ENCODE results near the gene CTU1.

DNA sequence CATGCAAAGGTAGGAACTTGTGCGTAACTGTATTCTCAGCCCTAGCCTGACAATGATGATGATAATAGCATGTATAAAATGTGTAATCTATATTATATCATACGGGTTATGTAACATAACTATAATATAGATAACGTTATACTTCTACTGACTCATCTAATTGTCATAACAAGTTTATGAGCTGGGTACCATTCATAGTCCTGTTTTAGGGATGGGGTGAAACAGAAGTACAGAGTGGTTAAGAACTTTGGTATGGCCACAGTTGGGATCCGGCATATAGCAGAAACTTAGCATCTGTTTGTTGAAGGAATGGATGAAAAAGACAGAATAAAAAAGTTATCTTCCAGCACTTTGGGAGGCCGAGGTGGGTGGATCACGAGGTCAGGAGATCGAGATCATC, 5.2 kb downstream of the CTU1 start:
- TF ChIP-seq POLR2AphosphoS5 (IDR thresholded peaks at IDR 0.05) = no peak
- TF ChIP-seq, protein P1, sequence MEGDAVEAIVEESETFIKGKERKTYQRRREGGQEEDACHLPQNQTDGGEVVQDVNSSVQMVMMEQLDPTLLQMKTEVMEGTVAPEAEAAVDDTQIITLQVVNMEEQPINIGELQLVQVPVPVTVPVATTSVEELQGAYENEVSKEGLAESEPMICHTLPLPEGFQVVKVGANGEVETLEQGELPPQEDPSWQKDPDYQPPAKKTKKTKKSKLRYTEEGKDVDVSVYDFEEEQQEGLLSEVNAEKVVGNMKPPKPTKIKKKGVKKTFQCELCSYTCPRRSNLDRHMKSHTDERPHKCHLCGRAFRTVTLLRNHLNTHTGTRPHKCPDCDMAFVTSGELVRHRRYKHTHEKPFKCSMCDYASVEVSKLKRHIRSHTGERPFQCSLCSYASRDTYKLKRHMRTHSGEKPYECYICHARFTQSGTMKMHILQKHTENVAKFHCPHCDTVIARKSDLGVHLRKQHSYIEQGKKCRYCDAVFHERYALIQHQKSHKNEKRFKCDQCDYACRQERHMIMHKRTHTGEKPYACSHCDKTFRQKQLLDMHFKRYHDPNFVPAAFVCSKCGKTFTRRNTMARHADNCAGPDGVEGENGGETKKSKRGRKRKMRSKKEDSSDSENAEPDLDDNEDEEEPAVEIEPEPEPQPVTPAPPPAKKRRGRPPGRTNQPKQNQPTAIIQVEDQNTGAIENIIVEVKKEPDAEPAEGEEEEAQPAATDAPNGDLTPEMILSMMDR (IDR thresholded peaks at IDR 0.05) = no peak

Data from prostate gland (tissue), 2 donors.